Right kidney (tissue), 1 donor: Measurements from ENCODE around the gene NRXN3.

Experiments
- DNase-seq: peaks from one replicate; pipeline ENCODE4 v3.0.0-alpha.2; 2016

Gene NRXN3

GRCh38 chr14:79502136-79502750 lies 1332.1 kb downstream of the NRXN3 start:
- no peak for DNase-seq

GRCh38 chr14:79502751-79503148 lies 1332.6 kb downstream of the NRXN3 start:
- no peak for DNase-seq

DNA sequence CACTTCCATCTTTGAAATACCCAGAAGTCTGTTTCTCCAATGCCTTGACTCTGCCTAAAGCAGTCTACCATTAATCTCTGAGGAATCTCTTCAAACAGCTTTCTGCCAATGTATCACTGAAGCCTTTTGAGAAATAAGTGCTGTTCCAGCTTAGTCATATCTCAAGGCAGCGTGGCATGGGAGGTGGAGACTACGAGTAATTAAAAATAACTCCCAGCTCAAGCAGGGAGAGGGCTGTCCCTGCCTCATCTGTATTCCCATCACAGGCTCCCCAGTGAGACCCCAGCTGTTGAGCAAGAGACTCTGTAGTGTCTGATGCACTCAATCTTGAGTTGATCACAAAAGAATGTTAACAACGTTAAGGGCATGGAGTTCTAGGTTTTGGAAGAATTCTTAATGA lies 1340.5 kb downstream of the NRXN3 start:
- no peak for DNase-seq

DNA sequence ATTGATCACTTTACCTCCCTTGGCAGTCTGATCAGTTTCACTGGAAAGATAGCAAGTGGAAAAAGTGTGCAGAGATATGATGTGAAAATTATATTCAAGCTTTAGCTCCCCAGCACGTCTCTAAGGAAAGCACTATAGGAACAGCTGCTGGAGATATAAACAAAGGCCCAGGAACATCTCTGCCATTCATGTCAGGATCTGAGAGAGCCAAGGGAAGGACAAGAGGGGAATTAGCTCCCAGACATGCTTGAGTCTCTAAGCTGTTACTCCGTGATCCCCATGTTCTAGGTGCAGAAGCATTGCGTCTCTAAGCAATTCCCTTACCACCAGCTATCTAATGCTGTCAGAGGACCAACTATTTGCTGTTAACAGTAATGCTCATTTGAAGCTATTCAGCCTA lies 1341.0 kb downstream of the NRXN3 start:
- no peak for DNase-seq

DNA sequence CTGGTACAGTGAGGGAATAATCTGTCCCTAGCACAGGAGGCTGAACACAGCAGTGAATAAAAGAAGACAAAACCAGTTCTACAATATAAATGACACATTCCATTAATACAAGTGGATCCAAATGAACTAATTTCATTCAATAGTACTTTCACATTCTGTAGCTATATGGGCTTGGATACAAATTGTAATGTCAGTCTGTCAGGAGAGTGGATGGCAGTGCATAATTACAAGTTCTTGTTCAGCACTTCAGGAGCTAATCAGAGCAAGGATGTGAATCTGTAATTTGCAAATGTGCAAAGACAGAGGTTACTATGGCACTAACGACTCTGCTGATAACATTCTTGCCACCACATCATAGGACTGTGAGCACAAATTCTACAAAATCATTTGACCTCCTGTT lies 1343.3 kb downstream of the NRXN3 start:
- DNase-seq: no peak

DNA sequence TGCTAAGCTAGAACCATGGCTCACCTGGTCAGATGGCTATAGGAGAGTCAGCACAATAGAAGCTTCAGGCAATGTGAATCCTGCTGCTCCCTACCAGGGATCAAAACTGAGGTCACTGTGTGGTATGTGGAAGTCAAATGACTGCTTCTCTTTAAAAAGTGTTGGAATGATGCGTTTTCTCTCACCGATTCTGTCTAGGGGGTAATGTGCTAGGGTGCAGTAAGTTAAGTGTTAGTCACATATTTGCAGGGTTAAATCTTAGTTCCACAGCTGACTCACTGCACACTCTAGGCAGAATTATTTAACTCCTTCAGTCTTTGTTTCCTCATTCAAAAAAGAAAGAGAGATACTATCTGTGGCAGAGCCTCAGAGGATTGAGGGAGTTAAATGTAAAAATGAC lies 1344.5 kb downstream of the NRXN3 start:
- DNase-seq: no peak

- DNase-seq: no peak
These were observed 1345.0 kb downstream of the NRXN3 start for GRCh38 chr14:79515158-79515557.

DNA sequence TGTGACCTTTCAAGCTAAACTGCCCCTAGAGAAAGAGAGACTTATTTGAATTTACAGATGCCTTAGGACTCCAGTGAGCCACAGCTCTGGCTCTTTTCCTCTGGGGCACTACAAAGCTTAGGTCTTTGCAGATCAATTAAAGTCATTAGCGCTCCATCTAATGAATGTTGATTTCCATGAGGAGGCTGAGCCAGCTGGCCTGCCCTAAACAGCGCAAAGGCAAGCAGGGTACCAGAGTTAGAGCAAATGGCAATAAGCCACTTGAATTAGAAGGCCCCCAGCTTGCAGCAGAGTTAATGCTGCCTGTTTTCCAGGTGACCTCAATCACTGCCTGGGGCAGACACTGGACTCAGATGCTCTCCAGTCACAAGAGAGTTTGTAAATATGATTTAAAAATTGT lies 1345.8 kb downstream of the NRXN3 start:
- DNase-seq: no peak

DNA sequence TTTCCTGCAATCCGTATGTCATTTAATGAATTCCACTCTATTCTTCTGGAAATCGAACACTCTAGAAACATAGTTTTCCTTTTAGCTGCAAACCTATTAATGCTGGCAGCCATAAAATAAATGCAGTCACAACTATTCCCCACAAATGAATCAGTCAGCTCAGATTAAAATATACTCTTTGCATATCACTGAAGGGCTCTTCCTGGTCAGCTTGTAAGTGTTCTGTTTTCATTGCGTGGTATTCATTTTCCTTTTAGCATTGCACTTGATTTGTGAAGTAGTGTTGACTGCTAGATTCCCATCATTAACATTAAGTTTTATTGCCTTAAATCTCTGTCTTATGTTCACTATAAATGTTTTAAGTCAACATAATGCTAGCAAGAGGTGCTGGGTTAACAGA lies 1355.2 kb downstream of the NRXN3 start:
- no peak for DNase-seq

- no peak for DNase-seq
These were observed 1358.7 kb downstream of the NRXN3 start for GRCh38 chr14:79528828-79529416.

DNA sequence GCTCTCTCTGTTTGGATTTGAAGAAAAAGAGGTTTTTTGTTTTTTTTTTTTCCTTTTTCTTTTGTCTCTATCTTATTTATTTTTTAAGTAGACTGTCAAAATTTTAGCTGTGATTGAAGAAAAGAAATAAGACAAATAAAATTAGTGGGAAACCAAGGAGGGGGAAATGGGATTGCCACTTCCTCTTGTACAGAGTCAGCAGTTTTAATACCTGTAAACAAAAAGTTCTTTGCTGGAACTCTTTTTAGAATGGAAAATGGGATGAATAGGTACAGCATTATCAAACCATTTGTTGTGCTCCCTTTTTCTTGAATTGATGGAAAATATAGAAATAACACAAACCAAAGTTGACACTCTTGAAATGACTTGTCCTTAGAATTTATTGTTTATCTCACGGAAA lies 1360.4 kb downstream of the NRXN3 start:
- DNase-seq: no peak

DNA sequence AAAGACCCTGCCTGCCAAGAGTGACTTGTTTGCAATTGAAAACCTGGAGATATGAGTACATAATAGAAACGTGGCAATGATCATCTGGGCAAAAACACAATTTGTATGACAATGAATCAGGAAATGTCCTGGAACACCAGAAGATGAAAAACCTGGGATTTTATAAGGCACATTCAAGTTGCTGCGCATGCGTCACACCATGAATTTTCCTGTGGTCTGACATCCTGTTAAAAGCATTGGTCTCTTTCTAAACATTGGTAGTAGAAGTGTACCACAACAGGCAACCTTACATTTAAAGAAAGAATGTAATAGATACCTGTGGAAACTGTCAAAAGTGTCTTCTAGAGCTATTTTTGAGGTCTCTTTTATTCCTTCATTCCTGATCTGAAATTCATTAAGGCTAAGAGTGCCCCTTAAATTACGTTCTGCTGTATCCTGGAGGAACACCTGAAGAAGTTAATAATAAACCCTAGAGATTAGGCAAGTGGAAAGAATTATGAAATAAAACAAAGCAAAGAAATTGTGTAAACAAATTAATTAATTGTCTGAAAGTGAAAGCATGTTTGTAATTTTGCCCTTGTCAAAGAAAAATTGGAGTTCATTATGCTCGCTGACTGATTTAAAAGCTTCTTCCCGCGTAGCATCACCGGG lies 1364.7 kb downstream of the NRXN3 start:
- no peak for DNase-seq

DNA sequence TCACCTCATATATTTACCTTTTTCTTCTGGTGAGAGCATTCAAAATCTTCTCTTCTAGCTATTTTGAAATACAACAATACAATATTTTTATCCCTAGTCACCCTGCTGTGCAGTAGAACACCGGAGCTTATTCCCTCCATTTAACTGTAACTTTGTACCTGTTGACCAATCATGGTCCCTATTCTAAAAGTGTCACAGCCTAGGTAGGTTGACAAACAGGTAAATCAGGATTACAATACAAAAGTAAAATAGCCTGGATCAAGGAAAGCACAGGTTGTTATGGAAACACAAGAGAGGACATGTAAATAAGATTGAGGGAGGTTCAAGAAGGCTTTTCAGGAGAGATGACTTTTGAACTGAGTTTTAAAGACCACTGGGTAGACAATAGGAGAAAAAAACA lies 1370.2 kb downstream of the NRXN3 start:
- DNase-seq: no peak

DNA sequence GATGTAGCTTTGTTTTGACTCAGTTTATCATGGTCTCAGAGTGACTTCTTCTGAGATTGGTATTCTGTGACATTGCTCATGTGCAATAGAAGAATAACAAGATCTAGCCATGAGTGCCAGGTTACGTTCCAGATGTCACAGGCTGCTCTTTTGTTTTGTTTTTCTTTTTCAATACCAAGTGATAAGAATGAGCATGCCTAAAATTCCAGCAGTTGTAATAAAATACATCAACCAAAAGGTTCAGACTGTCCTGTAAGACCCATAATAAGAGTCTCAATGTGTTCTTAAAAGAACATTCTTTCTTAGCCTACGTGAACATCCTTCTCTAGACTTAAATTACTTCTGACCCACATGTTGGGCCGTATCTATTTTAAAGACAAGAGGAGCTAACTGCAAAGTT lies 1371.9 kb downstream of the NRXN3 start:
- no peak for DNase-seq

DNA sequence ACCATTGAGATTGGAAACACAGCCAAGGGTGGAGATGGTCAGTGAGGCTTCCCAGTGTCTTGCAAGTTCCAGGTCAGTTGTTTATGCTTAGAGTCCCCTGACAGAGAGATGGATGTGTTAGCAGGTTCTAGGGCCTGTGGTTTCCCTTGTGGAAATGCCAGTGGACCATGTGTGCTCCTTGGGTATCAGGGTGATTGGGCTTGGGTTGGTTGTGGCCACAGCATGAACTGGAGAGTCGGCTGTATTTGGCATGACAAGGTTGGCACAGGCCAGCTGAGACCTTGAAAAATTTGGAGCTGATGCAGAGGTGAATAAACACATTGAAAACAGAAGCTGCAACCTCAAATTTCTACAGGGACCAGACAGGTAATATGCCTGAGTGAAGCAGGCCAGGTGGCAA lies 1373.2 kb downstream of the NRXN3 start:
- DNase-seq: no peak

DNA sequence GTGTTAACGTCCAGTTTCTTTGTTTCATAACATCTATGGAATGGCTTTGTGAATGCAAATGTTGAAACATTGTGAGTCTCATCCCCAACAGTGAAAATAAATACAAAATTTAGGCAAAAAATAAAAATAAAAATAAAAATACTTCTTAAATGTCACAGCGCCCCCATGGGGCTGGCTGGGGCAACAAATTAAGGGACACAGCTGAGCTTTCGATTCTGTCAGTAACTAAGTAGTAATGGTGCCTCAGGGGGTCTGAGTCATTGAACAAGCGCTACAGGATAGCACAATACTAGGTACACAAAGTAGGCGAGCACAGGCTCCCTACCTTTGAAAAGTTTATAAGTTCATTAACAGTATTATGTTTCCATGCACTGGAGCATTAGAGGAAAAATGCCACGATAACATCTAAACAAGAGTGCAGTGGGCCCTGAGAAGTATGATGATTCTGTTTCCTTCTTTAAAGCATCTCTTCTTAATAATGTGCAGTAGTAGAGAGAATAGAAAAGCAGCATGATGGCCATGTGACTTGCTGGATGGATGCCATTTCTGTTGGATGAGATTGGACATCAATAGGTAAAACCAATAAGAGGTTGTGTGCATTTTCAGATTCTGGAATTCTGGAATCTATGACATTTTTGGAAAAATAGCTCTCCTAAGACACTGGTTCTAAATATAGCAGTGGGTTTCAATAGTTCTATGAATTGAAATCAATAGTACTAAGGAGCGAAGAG lies 1374.0 kb downstream of the NRXN3 start:
- DNase-seq: no peak

DNA sequence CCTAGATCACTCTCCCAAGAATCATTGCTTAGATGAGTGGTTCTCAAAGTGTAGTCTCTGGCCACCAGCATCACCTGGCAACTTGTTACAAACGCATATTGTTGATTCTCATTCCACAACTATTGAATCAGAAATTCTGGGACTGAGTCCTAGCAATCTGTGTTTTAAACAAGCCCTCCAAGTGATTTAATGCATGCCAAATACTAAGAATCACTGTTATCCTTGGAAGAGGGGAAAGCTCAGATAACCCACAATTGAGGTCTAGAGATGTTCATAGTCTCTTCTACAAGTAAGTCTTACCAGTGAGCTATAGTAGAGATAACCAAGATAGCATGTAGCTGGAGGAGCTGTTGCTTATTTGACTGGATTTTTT lies 1374.5 kb downstream of the NRXN3 start:
- no peak for DNase-seq

DNA sequence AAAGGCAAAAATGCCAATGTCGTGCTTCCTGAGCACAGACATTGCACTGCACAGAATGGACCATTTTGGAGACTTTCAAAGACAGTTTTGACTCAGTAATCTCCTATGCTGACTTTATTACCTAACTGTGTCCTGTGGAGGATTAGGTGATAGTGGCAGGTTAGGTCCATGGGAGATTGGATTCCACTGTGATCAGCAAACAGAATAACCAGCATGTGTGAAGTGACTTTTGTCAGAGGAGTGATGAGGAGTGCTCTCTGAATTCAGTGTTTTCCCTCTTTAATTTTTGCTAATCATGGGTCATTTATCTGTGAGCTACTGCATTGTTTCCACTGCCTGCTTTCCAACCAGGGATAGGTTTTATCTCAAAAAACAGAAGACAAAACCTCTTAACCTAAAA lies 1378.7 kb downstream of the NRXN3 start:
- DNase-seq: no peak

GRCh38 chr14:79549515-79549914 lies 1379.3 kb downstream of the NRXN3 start:
- DNase-seq: no peak

GRCh38 chr14:79551523-79551922 lies 1381.3 kb downstream of the NRXN3 start:
- DNase-seq: no peak

- DNase-seq: no peak
These were observed 1382.6 kb downstream of the NRXN3 start for GRCh38 chr14:79552778-79553177.

- no peak for DNase-seq
These were observed 1384.6 kb downstream of the NRXN3 start for GRCh38 chr14:79554816-79555215.

DNA sequence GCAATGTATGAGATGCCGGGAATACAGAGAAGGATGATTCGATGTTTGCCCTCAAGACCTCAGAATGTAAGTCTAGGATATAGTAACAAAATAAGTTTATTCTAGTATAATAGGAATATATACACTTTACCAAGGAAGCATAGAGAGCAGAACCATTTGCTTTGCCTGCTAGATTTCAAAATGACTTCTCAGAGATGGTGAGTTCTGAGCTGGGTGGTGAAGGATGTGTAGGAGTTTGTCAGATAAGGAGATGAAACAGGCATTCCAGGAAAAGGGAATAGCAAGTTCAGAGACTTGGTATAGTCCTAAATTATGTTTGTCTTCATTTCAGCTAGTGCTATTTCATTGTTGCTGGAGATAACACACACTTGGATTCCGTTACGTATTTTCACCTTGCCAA lies 1385.3 kb downstream of the NRXN3 start:
- DNase-seq: no peak

- DNase-seq: no peak
These were observed 1387.1 kb downstream of the NRXN3 start for GRCh38 chr14:79557309-79557708.
